ENCODE results near the gene ANKRD44. TPM values are rescaled to one million over a fixed set of nuclear protein-coding genes. Genes with fewer than 3 reads are reported as not detected.
A peak's percentile ranks its signal among the peaks of the same experiment; 100 is the strongest.

Gene ANKRD44
- total RNA-seq, 1 donor from 2014 or later = 16.9 TPM

GRCh38 chr2:197113275-197113711 is 197.3 kb downstream of the ANKRD44 start:
- DNase-seq (ENCODE audit: low read depth) = peak; percentile 46

GRCh38 chr2:197109326-197109725 is 201.3 kb downstream of the ANKRD44 start:
- no peak for DNase-seq (ENCODE audit: low read depth)

GRCh38 chr2:197108758-197109157 is 201.8 kb downstream of the ANKRD44 start:
- no peak for DNase-seq (ENCODE audit: low read depth)

GRCh38 chr2:197107291-197108269 is 203.0 kb downstream of the ANKRD44 start:
- peak; percentile 56 for DNase-seq (ENCODE audit: low read depth)

- no peak for DNase-seq (ENCODE audit: low read depth)
Measured at GRCh38 chr2:197103363-197103762, 207.2 kb downstream of the ANKRD44 start.

- no peak for DNase-seq (ENCODE audit: low read depth)
Measured at GRCh38 chr2:197102231-197102630, 208.3 kb downstream of the ANKRD44 start.

- DNase-seq (ENCODE audit: low read depth) = no peak
Measured at GRCh38 chr2:197101519-197101918, 209.1 kb downstream of the ANKRD44 start.

GRCh38 chr2:197097578-197098366 is 212.8 kb downstream of the ANKRD44 start:
- DNase-seq (ENCODE audit: low read depth) = peak; percentile 79

GRCh38 chr2:197096649-197097048 is 213.9 kb downstream of the ANKRD44 start:
- no peak for DNase-seq (ENCODE audit: low read depth)

- DNase-seq (ENCODE audit: low read depth) = no peak
Measured at GRCh38 chr2:197092431-197092830, 218.1 kb downstream of the ANKRD44 start.

GRCh38 chr2:197090742-197091367 is 219.7 kb downstream of the ANKRD44 start:
- peak; percentile 49 for DNase-seq (ENCODE audit: low read depth)

- DNase-seq (ENCODE audit: low read depth) = no peak
Measured at GRCh38 chr2:197089655-197090054, 220.9 kb downstream of the ANKRD44 start.

GRCh38 chr2:197088694-197089093 is 221.9 kb downstream of the ANKRD44 start:
- peak; percentile 87 for DNase-seq (ENCODE audit: low read depth)

- DNase-seq (ENCODE audit: low read depth) = no peak
Measured at GRCh38 chr2:197086500-197086899, 224.1 kb downstream of the ANKRD44 start.

GRCh38 chr2:197085665-197086064 is 224.9 kb downstream of the ANKRD44 start:
- no peak for DNase-seq (ENCODE audit: low read depth)

- no peak for DNase-seq (ENCODE audit: low read depth)
Measured at GRCh38 chr2:197081294-197081693, 229.3 kb downstream of the ANKRD44 start.

- no peak for DNase-seq (ENCODE audit: low read depth)
Measured at GRCh38 chr2:197080578-197081216, 229.9 kb downstream of the ANKRD44 start.

GRCh38 chr2:197079832-197080555 is 230.6 kb downstream of the ANKRD44 start:
- DNase-seq (ENCODE audit: low read depth) = peak; percentile 86

- DNase-seq (ENCODE audit: low read depth) = peak; percentile 28
Measured at GRCh38 chr2:197079414-197079813, 231.2 kb downstream of the ANKRD44 start.

GRCh38 chr2:197078535-197078934 is 232.0 kb downstream of the ANKRD44 start:
- no peak for DNase-seq (ENCODE audit: low read depth)

- DNase-seq (ENCODE audit: low read depth) = no peak
Measured at GRCh38 chr2:197077336-197077735, 233.2 kb downstream of the ANKRD44 start.

Data from renal cortical epithelial cell (primary cell).